ENCODE measurements around the gene PF4V1.

Gene PF4V1, protein sequence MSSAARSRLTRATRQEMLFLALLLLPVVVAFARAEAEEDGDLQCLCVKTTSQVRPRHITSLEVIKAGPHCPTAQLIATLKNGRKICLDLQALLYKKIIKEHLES

GRCh38 chr4:73853246-73853704 is at the start of gene PF4V1:
Gene PF4V1, plus strand, starts transcription at chr4:73853296. Its CDS starts 67 bp downstream, at chr4:73853363.
- no peak for DNase-seq (ENCODE audit: low spot score)
- no peak for FAIRE-seq

- DNase-seq (ENCODE audit: low spot score) = no peak
- FAIRE-seq = no peak
Measured at GRCh38 chr4:73810191-73810590, 42.9 kb upstream of the PF4V1 start.

DNA sequence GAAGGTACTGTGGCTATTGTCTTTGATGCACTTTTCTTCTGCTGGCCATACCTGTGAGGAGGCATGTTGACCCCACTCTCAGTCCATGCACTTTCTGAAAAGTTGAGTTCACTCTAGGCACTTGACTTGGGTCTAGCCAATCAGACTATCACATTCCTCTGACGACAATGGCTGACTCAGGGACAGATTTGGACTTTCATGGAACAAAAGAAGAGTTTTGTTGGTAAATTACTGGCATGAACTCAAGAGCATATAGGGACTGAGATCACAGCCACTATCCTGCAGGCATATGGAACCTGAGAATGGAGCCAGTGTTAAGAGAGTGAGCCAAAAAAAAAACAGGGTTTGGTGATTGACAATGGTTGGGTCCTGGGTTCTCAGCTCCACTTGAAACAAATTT is 41.3 kb upstream of the PF4V1 start:
- FAIRE-seq (no peak), DNase-seq (ENCODE audit: low spot score) (no peak)

GRCh38 chr4:73814679-73815078 is 38.4 kb upstream of the PF4V1 start:
- FAIRE-seq (no peak), DNase-seq (ENCODE audit: low spot score) (no peak)

GRCh38 chr4:73815145-73815544 is 38.0 kb upstream of the PF4V1 start:
- DNase-seq (ENCODE audit: low spot score) = no peak
- peak; percentile 35 for FAIRE-seq

DNA sequence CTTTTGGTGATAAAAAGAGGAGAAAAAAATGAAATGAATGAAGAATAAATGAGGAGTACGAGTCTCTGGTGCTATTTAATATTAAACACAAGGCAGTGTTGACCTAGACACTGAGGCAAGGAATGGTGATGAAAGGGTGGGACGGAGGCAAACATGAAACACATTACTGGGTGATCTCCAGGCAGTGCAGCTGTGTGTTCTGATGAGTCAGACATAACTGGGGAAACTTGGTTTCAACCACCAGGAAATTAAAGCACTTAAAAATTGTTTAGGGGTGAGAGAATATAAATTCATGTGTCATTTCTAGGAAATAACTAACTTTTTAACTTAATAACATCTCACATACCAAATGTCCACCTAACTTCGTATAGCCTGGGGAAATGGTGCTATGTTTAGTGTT is 36.3 kb upstream of the PF4V1 start:
- FAIRE-seq = peak; percentile 37

DNA sequence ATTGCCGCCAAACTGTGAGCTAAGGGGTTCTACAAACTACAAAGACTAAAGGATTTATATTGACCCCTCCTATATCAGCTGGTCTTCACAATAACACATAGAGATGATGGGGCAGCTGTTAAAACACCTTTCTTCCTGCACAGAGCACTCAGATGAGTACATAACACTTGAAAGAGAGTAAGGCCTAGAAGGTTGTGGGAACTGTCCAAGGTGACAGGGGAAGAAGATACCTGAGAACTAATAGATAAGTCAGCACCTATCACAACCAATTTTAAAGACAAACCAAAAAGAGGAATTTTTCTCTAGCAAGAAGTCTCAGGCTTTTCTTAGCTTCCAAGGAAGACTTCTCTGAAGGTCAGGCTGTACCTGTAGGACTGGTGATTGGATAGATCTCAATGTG is 35.8 kb upstream of the PF4V1 start:
- FAIRE-seq (peak; percentile 20), DNase-seq (ENCODE audit: low spot score) (no peak)

More for the DNA sequence above, 36.3 kb upstream of the PF4V1 start:
- DNase-seq (ENCODE audit: low spot score) = peak; percentile 49

DNA sequence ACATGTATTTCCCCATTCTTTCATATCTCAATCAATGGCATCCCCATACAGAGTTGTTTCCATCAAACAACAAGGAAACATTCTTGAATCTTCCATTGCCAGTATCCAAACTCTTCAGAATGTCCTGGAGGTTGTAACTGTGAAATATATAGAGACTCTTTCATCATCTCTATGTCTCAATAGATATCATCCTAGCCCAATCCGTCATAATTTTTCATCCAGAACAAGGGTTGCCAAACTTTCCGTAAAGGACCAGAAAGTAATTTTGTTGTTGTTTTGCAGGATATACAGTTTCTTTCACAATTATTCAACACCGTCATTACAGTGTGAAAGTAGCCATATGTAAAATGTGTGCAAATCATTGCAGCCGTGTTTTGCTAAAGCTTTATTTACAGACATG is 31.8 kb upstream of the PF4V1 start:
- DNase-seq (ENCODE audit: low spot score) = no peak
- no peak for FAIRE-seq

GRCh38 chr4:73822389-73822788 is 30.7 kb upstream of the PF4V1 start:
- DNase-seq (ENCODE audit: low spot score) = no peak
- no peak for FAIRE-seq

DNA sequence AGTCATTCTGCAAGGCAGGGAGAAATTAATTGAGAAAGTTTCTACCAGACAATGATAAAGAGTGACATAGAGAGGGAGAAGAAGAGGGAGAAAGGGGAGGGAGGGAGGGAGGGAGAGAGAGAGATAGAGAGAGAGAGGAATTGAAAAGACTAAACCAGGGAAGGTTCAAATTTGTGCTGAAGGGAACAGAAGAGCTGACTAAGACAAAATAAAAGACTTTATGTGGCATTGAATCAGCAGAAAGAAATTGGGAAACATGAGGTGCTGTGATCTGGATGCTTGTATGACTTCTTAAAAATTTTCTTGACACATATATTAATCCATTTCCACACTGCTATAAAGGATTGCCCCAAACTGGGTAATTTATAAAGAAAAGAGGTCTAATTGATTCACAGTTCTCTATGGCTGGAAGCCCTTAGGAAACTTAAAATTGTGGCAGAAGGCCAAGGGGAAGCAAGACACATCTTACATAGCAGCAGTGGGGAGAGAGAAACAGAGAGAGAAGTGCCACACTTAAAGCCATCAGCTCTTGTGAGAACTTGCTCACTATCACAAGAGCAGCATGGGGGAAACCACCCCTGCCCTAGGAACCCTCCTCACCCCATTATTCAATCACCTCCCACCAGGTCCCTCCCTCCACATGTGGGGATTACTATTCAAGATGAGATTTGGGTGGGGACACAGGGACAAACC is 30.1 kb upstream of the PF4V1 start:
- DNase-seq (ENCODE audit: low spot score) (no peak), FAIRE-seq (no peak)

- no peak for FAIRE-seq
- no peak for DNase-seq (ENCODE audit: low spot score)
Measured at GRCh38 chr4:73823760-73824159, 29.3 kb upstream of the PF4V1 start.

DNA sequence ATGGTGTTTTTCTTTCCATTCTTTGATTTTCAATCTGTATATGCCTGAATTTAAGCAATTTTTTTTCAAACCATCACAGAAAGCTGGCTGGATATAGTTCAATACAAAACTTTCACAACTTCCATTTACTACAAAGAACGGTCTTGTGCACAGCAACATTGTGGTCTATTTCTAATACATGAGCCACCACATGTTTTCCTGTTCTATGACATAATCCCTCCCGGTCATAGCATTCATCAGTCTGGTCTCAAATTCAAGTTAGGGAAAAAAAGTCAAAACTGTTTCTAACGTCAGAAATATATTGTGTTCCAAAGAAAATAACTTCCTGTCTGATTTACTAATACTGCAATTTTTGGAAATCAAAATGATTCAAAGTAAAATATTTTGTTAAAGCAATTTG is 24.1 kb upstream of the PF4V1 start:
- DNase-seq (ENCODE audit: low spot score) (no peak), FAIRE-seq (peak; percentile 5)

DNA sequence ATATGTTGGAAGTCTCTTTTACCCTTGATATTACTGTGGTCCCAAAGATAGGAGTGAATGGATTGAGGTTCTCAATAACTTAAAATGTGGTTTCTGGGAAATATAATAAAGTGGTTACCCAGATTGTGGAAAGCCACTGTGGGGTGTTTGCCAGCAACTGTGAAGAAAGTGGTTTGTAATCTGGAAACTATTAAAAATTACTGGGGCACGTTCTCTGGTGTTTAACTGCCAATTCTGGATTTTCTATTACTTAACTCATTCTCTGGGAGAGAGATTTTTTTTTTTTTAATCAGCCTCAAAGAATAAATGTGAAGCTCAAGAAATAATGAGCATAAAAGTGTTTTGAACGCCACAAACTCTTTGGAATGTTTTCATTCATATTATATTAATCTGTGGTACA is 21.5 kb upstream of the PF4V1 start:
- FAIRE-seq = no peak

DNA sequence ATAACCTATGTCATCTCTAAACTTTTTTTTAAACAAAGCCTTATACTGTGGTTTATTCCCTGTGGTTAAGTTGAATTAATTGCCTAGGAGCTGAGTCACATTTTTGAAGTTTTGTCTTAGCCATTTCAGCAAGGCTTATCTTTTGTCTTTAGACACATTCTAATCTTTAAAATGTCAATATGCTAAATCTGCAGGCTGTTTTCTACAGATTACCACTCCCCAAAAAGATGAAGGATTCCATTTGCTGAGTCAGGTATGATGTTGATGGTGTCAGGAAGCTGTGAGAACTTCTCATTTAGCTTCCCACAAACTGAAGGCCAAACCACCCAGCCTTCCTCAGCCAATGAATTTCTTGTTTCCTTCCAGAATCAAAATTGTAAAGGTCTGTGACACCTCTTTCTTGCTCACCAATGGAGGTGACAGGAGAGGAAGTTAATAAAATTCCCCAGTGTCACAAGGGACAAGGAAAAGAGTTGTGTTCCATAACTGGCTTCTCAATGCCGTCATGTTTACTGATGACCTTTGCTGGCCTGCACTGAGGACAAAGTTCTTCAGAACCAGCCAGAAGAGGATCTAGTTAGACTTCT is 20.4 kb upstream of the PF4V1 start:
- no peak for DNase-seq (ENCODE audit: low spot score)
- FAIRE-seq = no peak

More for the DNA sequence above, 21.5 kb upstream of the PF4V1 start:
- no peak for DNase-seq (ENCODE audit: low spot score)

DNA sequence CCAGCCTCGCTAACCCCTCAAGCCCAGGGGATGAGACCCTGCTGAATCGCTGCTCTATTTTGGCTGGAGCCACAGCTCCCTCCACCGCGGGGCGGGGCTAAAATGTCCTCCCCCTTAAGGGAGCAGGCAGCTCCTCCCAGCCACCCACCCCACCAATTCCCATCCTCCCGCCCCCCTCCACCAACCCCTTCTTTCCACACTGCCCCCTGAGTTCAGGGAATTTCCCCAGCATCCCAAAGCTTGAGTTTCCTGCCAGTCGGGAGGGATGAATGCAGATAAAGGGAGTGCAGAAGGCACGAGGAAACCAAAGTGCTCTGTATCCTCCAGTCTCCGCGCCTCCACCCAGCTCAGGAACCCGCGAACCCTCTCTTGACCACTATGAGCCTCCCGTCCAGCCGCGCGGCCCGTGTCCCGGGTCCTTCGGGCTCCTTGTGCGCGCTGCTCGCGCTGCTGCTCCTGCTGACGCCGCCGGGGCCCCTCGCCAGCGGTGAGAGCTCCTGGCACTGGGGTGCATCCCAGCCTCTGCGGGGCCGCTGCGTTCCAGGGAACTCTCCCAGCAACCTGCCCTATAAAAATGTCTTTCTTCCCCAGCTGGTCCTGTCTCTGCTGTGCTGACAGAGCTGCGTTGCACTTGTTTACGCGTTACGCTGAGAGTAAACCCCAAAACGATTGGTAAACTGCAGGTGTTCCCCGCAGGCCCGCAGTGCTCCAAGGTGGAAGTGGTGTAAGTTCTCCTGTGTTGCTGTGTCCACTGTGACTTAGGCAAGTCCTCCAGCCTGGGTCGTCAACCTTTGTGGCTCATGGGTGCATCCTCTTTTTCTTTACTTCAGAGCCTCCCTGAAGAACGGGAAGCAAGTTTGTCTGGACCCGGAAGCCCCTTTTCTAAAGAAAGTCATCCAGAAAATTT is 16.5 kb upstream of the PF4V1 start, which contains the start of gene CXCL6:
Gene CXCL6, plus strand, starts transcription at position 306 of the 907 bp plus-strand sequence. Its CDS starts 73 bp downstream, at position 379.
- DNase-seq (ENCODE audit: low spot score) = no peak
- FAIRE-seq = no peak

GRCh38 chr4:73839071-73839470 is 14.0 kb upstream of the PF4V1 start:
- FAIRE-seq = no peak
- no peak for DNase-seq (ENCODE audit: low spot score)

DNA sequence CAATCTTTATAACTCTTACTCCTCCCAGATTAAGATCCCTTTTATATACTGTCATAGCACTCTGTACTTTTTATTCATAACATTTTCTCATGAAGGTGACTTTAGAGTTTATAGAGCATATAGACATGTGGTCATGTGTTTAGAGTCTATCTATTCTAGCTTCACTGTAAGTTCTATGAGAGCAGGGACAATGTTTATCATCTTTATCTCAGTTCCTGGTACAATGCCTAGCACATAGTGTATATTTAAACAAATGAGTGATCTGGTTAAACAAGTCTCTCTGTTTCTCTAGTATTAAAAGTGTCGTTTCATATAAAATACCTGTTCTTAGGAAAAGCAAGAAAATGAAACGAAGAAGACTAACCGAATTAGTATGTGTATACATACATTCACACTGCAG is 13.4 kb upstream of the PF4V1 start:
- DNase-seq (ENCODE audit: low spot score) = no peak
- FAIRE-seq = no peak

GRCh38 chr4:73841243-73841925 is 11.7 kb upstream of the PF4V1 start:
- DNase-seq (ENCODE audit: low spot score) = no peak
- FAIRE-seq = no peak

DNA sequence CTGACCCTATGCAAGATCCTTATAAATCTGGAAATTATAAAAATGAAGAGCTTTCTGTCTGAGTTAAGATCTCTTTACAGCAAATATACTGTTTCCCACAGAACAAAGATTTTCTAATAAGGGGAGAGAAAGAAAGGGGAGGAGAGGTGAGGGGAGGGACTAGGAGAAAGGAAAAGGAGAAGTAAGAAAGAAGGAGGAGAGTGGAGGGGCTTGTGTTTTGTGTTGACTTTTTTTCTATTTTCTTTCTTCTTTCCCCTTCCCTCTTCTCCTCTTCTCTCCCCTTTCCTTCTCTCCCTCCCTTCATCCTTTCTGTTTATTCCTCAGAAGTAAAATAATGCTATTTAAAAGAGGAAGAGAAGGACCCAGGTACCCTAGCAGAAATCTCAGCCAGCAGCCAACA is 10.4 kb upstream of the PF4V1 start:
- DNase-seq (ENCODE audit: low spot score) = no peak
- FAIRE-seq = no peak

- FAIRE-seq = no peak
- DNase-seq (ENCODE audit: low spot score) = no peak
Measured at GRCh38 chr4:73843369-73843768, 9.7 kb upstream of the PF4V1 start.

- DNase-seq (ENCODE audit: low spot score) (peak; percentile 13), FAIRE-seq (peak; percentile 13)
Measured at GRCh38 chr4:73844345-73844744, 8.8 kb upstream of the PF4V1 start.
